HepG2 (cell line): ENCODE data around the gene SPATA25. TPM values are rescaled to one million over a fixed set of nuclear protein-coding genes. Genes with fewer than 3 reads are reported as not detected.
A peak's percentile ranks its signal among the peaks of the same experiment; 100 is the strongest.

Experiments used
- ARID4A ChIP-seq: sonication (generic); formaldehyde crosslinking; IDR thresholded peaks from 2 replicates; pipeline ENCODE4 v1.5.0; 2020; ENCODE audit warnings: mild to moderate bottlenecking, missing genetic modification reagents, borderline replicate concordance
- CENPT ChIP-seq: sonication (generic); formaldehyde crosslinking; IDR thresholded peaks from 2 replicates; pipeline ENCODE4 v1.8.0; 2022; ENCODE audit warnings: low read depth, mild to moderate bottlenecking, moderate library complexity, missing genetic modification reagents
- FOXA3 ChIP-seq: IDR thresholded peaks from 2 replicates; pipeline ENCODE4 v1.6.1; 2016; ENCODE audit warnings: missing genetic modification reagents, missing compliant biosample characterization
- FOXP4 ChIP-seq: sonication (generic); formaldehyde crosslinking; IDR thresholded peaks from 2 replicates; pipeline ENCODE4 v1.4.0; 2020; ENCODE audit warnings: missing genetic modification reagents
- LCORL ChIP-seq, 2 experiments: fragments of 450-650 bp in 1 of 2; sonication (generic) in 1 of 2; formaldehyde crosslinking in 1 of 2; IDR thresholded peaks; 2 replicates each; pipeline versions ENCODE4 v1.5.0 to v1.6.1; 2017 to 2020; ENCODE audit warnings: antibody characterized with exemption in 1 of 2, missing genetic modification reagents in 1 of 2
- SP4 ChIP-seq: sonication (generic); formaldehyde crosslinking; IDR thresholded peaks from 2 replicates; pipeline ENCODE4 v1.8.1; 2023; ENCODE audit warnings: mild to moderate bottlenecking, missing genetic modification reagents
- TFAP4 ChIP-seq: sonication (generic); IDR thresholded peaks from 2 replicates; pipeline ENCODE4 v1.6.1; 2016; ENCODE audit warnings: low read depth, borderline replicate concordance
- ZHX1 ChIP-seq: sonication (generic); formaldehyde crosslinking; IDR thresholded peaks from 2 replicates; pipeline ENCODE4 v1.8.1; 2022; ENCODE audit warnings: low read depth, mild to moderate bottlenecking, missing genetic modification reagents
- ZNF124 ChIP-seq: sonication (generic); formaldehyde crosslinking; IDR thresholded peaks from 2 replicates; pipeline ENCODE4 v1.4.0; 2020; ENCODE audit warnings: missing genetic modification reagents
- ZNF296 ChIP-seq: sonication (generic); formaldehyde crosslinking; conservative IDR thresholded peaks from 2 replicates; pipeline ENCODE4 v1.5.0; 2020; ENCODE audit warnings: mild to moderate bottlenecking, missing genetic modification reagents
- polyA plus RNA-seq, 8 experiments: library from polyadenylated mRNA; depleted of rRNA in 3 of 8; stranded (reverse) in 7 of 8; unstranded in 1 of 8; fragments of >200 nt; fragmentation: Illumina TruSeq in 4 of 8; extraction: Trizol in 4 of 8; gene quantifications; 2 replicates each; pipeline versions ENCODE4 v1.2.1 to v1.2.3, GENCODE V29; 2011 to 2016; ENCODE audit warnings: low read depth in 4 of 8, missing spikeins in 1 of 8, mixed read lengths in 1 of 8; ENCODE audit not compliant: insufficient read depth in 1 of 8
- total RNA-seq, 5 experiments: library from RNA; depleted of rRNA; stranded (reverse); fragments of >200 nt; fragmentation: Illumina TruSeq; extraction: Trizol; gene quantifications; 2 replicates each; pipeline ENCODE4 v1.2.3, GENCODE V29; 2016; ENCODE audit warnings: low read depth in 1 of 5
- TF ChIP-seq, protein P1 (sequence below): sonication (generic); formaldehyde crosslinking; IDR thresholded peaks from 2 replicates; pipeline ENCODE4 v1.4.0; 2020; ENCODE audit warnings: mild to moderate bottlenecking, missing genetic modification reagents
- TF ChIP-seq, protein P2 (sequence below): fragments of 450-650 bp; IDR thresholded peaks from 2 replicates; pipeline ENCODE4 v1.6.1; 2016

The SPATA25 gene
- total and polyA plus RNA-seq, 2 of the 13 experiments (the other 11 are each of a cell fraction or from before 2014, with no cell fraction given), result 4.8 to 7.6 TPM

DNA sequence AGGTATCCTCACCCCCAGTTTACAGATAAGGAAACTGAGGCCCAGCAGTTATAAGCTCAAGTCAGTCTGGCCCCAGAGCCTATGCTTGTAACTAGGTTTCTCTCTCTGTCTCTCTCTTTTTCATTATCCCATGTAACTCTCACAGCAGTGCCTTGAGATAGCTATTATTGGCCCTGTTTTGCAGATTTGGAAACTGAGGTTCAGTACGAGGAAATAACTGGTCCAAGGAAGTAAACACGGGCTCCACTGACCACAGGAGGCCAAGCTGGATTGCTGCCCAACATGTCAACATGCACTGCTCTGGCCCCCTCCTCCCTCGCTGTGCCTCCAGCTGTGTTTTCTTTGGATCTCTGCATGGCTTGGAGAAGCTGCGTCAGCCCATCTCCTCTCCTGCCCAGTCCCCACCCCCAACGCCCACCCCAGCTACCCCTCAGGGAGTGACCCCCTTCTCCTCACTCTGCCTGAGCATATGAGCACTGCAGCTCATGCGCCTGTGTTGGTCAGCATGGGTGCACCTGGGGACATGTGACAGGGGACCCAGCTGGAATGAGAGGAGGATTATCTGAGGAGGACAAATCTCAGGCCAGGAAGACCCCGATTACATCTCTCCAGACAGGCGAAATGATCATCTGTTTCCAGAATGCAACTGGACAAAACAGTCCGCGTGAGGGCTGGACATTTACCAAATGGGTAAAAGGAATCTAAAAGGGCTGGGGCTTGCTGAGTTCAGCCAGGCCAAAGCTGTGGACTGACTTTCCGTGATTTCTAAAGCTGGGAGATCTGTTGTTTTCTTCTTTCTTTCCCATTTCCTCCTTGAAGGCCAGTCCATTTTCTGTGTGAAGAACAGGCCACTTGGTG is 32.3 kb upstream of the SPATA25 start (continued):
- no peak for TF ChIP-seq ZHX1 (CRISPR knock-in tag)
- TF ChIP-seq ARID4A (CRISPR knock-in tag), result peak; percentile 67; the same call in 1 of the 2 replicates
- no peak for TF ChIP-seq CENPT (CRISPR knock-in tag)
- TF ChIP-seq, protein P1, sequence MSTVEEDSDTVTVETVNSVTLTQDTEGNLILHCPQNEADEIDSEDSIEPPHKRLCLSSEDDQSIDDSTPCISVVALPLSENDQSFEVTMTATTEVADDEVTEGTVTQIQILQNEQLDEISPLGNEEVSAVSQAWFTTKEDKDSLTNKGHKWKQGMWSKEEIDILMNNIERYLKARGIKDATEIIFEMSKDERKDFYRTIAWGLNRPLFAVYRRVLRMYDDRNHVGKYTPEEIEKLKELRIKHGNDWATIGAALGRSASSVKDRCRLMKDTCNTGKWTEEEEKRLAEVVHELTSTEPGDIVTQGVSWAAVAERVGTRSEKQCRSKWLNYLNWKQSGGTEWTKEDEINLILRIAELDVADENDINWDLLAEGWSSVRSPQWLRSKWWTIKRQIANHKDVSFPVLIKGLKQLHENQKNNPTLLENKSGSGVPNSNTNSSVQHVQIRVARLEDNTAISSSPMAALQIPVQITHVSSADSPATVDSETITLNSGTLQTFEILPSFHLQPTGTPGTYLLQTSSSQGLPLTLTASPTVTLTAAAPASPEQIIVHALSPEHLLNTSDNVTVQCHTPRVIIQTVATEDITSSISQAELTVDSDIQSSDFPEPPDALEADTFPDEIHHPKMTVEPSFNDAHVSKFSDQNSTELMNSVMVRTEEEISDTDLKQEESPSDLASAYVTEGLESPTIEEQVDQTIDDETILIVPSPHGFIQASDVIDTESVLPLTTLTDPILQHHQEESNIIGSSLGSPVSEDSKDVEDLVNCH (CRISPR knock-in tag), result no peak
- TF ChIP-seq, protein P2, sequence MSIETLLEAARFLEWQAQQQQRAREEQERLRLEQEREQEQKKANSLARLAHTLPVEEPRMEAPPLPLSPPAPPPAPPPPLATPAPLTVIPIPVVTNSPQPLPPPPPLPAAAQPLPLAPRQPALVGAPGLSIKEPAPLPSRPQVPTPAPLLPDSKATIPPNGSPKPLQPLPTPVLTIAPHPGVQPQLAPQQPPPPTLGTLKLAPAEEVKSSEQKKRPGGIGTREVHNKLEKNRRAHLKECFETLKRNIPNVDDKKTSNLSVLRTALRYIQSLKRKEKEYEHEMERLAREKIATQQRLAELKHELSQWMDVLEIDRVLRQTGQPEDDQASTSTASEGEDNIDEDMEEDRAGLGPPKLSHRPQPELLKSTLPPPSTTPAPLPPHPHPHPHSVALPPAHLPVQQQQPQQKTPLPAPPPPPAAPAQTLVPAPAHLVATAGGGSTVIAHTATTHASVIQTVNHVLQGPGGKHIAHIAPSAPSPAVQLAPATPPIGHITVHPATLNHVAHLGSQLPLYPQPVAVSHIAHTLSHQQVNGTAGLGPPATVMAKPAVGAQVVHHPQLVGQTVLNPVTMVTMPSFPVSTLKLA, result 0 out of 2 replicates have a peak, but pooled peaks have one; percentile 27
- TF ChIP-seq FOXP4 (CRISPR knock-in tag), result peak; percentile 59
- TF ChIP-seq SP4, result 0 out of 2 replicates have a peak, but pooled peaks have one; percentile 16
- TF ChIP-seq TFAP4, result peak; percentile 97
- TF ChIP-seq ZNF296, result no peak
- TF ChIP-seq FOXA3 (CRISPR knock-in tag), result peak; percentile 97
- no peak for TF ChIP-seq ZNF124 (CRISPR knock-in tag)
- no peak for TF ChIP-seq LCORL (IDR thresholded peaks at IDR 0.05)
- TF ChIP-seq LCORL (CRISPR knock-in tag; IDR thresholded peaks at IDR 0.05), result peak; percentile 61
